Progenitor cell of endocrine pancreas (in vitro differentiated cells): ENCODE measurements around the gene ATXN3. TPM values are rescaled to one million over a fixed set of nuclear protein-coding genes. Genes with fewer than 3 reads are reported as not detected.
"Not testable (repeated sequence)": the region's sequence is repeated elsewhere in the genome, so short reads cannot be mapped to it uniquely, and the experiment has no call there.

ENCODE experiments used
- DNase-seq: peaks from one replicate; pipeline ENCODE4 v3.0.0; 2021; ENCODE audit warnings: low spot score; ENCODE audit not compliant: unreplicated experiment
- H3K27ac Mint-ChIP-seq: 2 replicates; pipeline ENCODE4 v1.8.0; 2021; ENCODE audit warnings: mild to moderate bottlenecking, moderate library complexity, mixed read lengths
- H3K27me3 Mint-ChIP-seq: 2 replicates; pipeline ENCODE4 v1.8.0; 2021; ENCODE audit warnings: mixed read lengths
- H3K36me3 Mint-ChIP-seq: 2 replicates; pipeline ENCODE4 v1.8.0; 2022; ENCODE audit warnings: mixed read lengths; ENCODE audit not compliant: insufficient read depth
- H3K4me1 Mint-ChIP-seq: 2 replicates; pipeline ENCODE4 v1.8.0; 2021; ENCODE audit warnings: low read depth, mixed read lengths
- H3K4me3 Mint-ChIP-seq: 2 replicates; pipeline ENCODE4 v1.8.0; 2021; ENCODE audit warnings: low read depth, mild to moderate bottlenecking, moderate library complexity, mixed read lengths
- H3K9me3 Mint-ChIP-seq: 2 replicates; pipeline ENCODE4 v1.8.0; 2021; ENCODE audit warnings: low read depth, mixed read lengths
- CTCF ChIP-seq: fragments of 200-600 bp; sonication (generic); IDR thresholded peaks from one replicate; pipeline ENCODE4 v1.5.0; 2021; ENCODE audit warnings: antibody characterized with exemption, mild to moderate bottlenecking; ENCODE audit not compliant: unreplicated experiment
- total RNA-seq: library from RNA; stranded (reverse); gene quantifications from 2 replicates; pipeline ENCODE4 v1.2.1, GENCODE V29; 2021

The ATXN3 gene
- total RNA-seq, 1 donor from 2014 or later: 33.4 TPM

GRCh38 chr14:92074555-92074954 is 31.8 kb downstream of the ATXN3 start:
- Mint-ChIP-seq H3K4me3 (no peak overlapping the region), H3K36me3 (peaks cover 14% of the 10 kb centered on the region), H3K4me1 (no peaks in the 10 kb centered on the region), H3K27ac (no peak overlapping the region), H3K9me3 (no peaks in the 10 kb centered on the region), H3K27me3 (no peaks in the 10 kb centered on the region)
- no peak for TF ChIP-seq CTCF
- DNase-seq: no peak

GRCh38 chr14:92058006-92058917 is 48.1 kb downstream of the ATXN3 start:
- no peak for TF ChIP-seq CTCF
- Mint-ChIP-seq H3K27ac (no peak overlapping the region), H3K9me3 (no peaks in the 10 kb centered on the region), H3K4me1 (no peaks in the 10 kb centered on the region), H3K36me3 (no peaks in the 10 kb centered on the region), H3K27me3 (no peaks in the 10 kb centered on the region), H3K4me3 (no peak overlapping the region)
- DNase-seq: no peak

- H3K27ac Mint-ChIP-seq: no peak overlapping the region
- DNase-seq: no peak
- H3K36me3 Mint-ChIP-seq: peaks cover 20% of the 10 kb centered on the region
- TF ChIP-seq CTCF: no peak
- peaks cover 6% of the 10 kb centered on the region for H3K9me3 Mint-ChIP-seq
- H3K27me3 Mint-ChIP-seq: no peaks in the 10 kb centered on the region
- no peaks in the 10 kb centered on the region for H3K4me1 Mint-ChIP-seq
- no peak overlapping the region for H3K4me3 Mint-ChIP-seq
Observed at GRCh38 chr14:92049781-92050180, 56.6 kb downstream of the ATXN3 start.

GRCh38 chr14:92049221-92049620 is 57.2 kb downstream of the ATXN3 start:
- not testable (repeated sequence) for H3K4me1 Mint-ChIP-seq

GRCh38 chr14:92045904-92046303 is 60.5 kb downstream of the ATXN3 start:
- H3K36me3 Mint-ChIP-seq: peaks cover 20% of the 10 kb centered on the region
- not testable (repeated sequence) for DNase-seq, H3K9me3 Mint-ChIP-seq, H3K27me3 Mint-ChIP-seq, H3K27ac Mint-ChIP-seq, H3K4me3 Mint-ChIP-seq, H3K4me1 Mint-ChIP-seq

More at GRCh38 chr14:92049221-92049620, 57.2 kb downstream of the ATXN3 start:
- H3K27me3 Mint-ChIP-seq, DNase-seq, H3K27ac Mint-ChIP-seq, H3K4me3 Mint-ChIP-seq, H3K9me3 Mint-ChIP-seq: not testable (repeated sequence)
- peaks cover 20% of the 10 kb centered on the region for H3K36me3 Mint-ChIP-seq

GRCh38 chr14:92041766-92042165 is 64.6 kb downstream of the ATXN3 start:
- not testable (repeated sequence) for H3K27me3 Mint-ChIP-seq, H3K9me3 Mint-ChIP-seq, H3K27ac Mint-ChIP-seq, H3K36me3 Mint-ChIP-seq, H3K4me3 Mint-ChIP-seq, DNase-seq
- peaks cover 14% of the 10 kb centered on the region for H3K4me1 Mint-ChIP-seq

GRCh38 chr14:92041203-92041602 is 65.2 kb downstream of the ATXN3 start:
- Mint-ChIP-seq H3K4me3 (peak overlapping the region; percentile 3), H3K9me3 (no peaks in the 10 kb centered on the region), H3K36me3 (no peaks in the 10 kb centered on the region), H3K27me3 (no peaks in the 10 kb centered on the region), H3K27ac (no peak overlapping the region), H3K4me1 (peaks cover 17% of the 10 kb centered on the region)
- no peak for TF ChIP-seq CTCF
- DNase-seq: no peak
